ENCODE data around the gene SZRD1. TPM values are rescaled to one million over a fixed set of nuclear protein-coding genes. Genes with fewer than 3 reads are reported as not detected.

SZRD1 gene
- total and polyA plus RNA-seq, 2 of the 8 experiments (the other 6 are each of a cell fraction or from before 2014, with no cell fraction given) = 97.8 to 108 TPM

DNA sequence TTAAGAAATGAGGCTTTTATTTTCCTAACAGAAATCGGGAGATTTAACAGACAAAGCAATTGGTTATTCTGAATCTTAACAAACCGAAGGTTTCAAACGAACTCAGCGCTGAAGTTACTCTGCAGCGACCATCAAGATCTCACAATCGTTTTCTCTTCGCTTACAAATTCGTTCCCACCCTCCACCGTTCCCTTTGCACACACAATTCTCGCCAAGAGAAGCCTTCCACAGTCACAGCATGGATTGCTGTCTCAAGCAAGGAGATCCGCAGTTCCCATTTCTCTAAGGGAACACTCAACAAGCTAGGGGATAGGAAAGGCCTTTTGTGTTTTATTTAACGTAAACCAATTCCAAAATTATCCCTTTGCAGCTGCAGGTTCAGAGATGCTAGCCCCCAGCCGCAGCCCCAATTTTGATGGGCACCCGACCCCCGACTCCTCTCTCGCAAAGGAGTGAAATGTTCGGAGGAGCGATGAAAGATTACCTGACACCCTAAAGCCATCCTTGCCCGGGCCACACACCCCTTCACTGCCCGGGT, 15.5 kb upstream of the SZRD1 start:
- Histone ChIP-seq H3K79me2 (ENCODE audit: control insufficient read depth in 1 of 2, insufficient read depth in 2 of 2, low read length in 2 of 2) (peaks cover 4 to 48% of the 10 kb centered on the region in 2 experiments; a peak in 3 of 4 replicates), H3K4me1 (replicated peaks in 1 of 4; ENCODE audit: control insufficient read depth in 3 of 4, insufficient read depth in 4 of 4, low read length in 3 of 4) (peaks cover 2 to 4% (median 3%) of the 10 kb centered on the region in 4 experiments; a peak in 3 of 7 replicates), H3K4ac (replicated peaks; ENCODE audit: insufficient read length, low read depth, low read length) (peak overlapping the region; percentile 49), H2BK12ac (ENCODE audit: low read depth, low read length) (peak overlapping the region; percentile 50; the same call in 1 of the 2 replicates), H3K56ac (replicated peaks; ENCODE audit: insufficient read length, low read depth, low read length) (no peak overlapping the region), H4K5ac (ENCODE audit: insufficient read length, low read depth, low read length) (peak overlapping the region; percentile 97), H3K14ac (ENCODE audit: insufficient read length) (no peak overlapping the region), H2BK5ac (ENCODE audit: low read depth, low read length) (peak overlapping the region; percentile 85; the same call in 1 of the 2 replicates), H3K27ac (ENCODE audit: low read depth, low read length) (peak overlapping the region; percentile 79; the same call in 1 of the 2 replicates), H3K18ac (ENCODE audit: extremely low read depth, low read length) (peak overlapping the region; percentile 87), H4K8ac (ENCODE audit: extremely low read depth, insufficient read depth, low read length) (no peak overlapping the region), H2BK15ac (ENCODE audit: low read length) (no peak overlapping the region), H3K9ac (replicated peaks in 1 of 4; ENCODE audit: extremely low read depth in 1 of 4, low read depth in 3 of 4, low read length in 3 of 4) (peak overlapping the region; percentile 81 to 94 (median 86)), H2BK120ac (replicated peaks; ENCODE audit: low read depth, low read length) (no peak overlapping the region), H4K91ac (replicated peaks; ENCODE audit: insufficient read length, low read length) (peak overlapping the region; percentile 36), H3K4me3 (ENCODE audit: extremely low read depth in 1 of 4, insufficient read depth in 2 of 4, low read depth in 3 of 4, low read length in 4 of 4) (peak overlapping the region; percentile 74 to 92 (median 82)), H4K20me1 (replicated peaks in 1 of 2; ENCODE audit: control insufficient read depth in 1 of 2, insufficient read depth in 2 of 2, low read length in 2 of 2) (peaks cover 0 to 2% of the 10 kb centered on the region in 2 experiments), H3K23ac (ENCODE audit: insufficient read length) (no peak overlapping the region), H2BK20ac (ENCODE audit: low read length) (no peak overlapping the region), H2AK5ac (ENCODE audit: low read depth, low read length) (no peak overlapping the region), H3K23me2 (ENCODE audit: low read depth, low read length) (peaks cover 6% of the 10 kb centered on the region), H2AFZ (ENCODE audit: low read length) (0 out of 2 replicates have a peak overlapping the region, but pooled peaks have one; percentile 28), H3K27me3 (replicated peaks in 1 of 4; ENCODE audit: control insufficient read depth in 3 of 4, extremely low read depth in 1 of 4, insufficient read depth in 3 of 4, low read length in 3 of 4) (no peaks in the 10 kb centered on the region; a peak in 1 of 7 replicates), H3K36me3 (ENCODE audit: control insufficient read depth in 2 of 4, insufficient read depth in 4 of 4, low read length in 3 of 4) (no peaks in the 10 kb centered on the region), H3K4me2 (ENCODE audit: insufficient read depth in 1 of 2, low read depth in 2 of 2, low read length in 2 of 2) (peak overlapping the region; percentile 87 to 99), H3K79me1 (ENCODE audit: low read depth, low read length) (peaks cover 2% of the 10 kb centered on the region), H3K9me3 (ENCODE audit: insufficient read depth in 2 of 2, low read depth in 1 of 2, low read length in 1 of 2) (no peaks in the 10 kb centered on the region)
- FAIRE-seq (no peak), DNase-seq (ENCODE audit: low read depth in 1 of 2, low spot score in 2 of 2) (no peak)
- POLR2A ChIA-PET (ENCODE audit: partially characterized antibody) = interaction anchor here (0.6 to 5.4 kb wide), 15 partner anchors 8 to 187 kb away, joined by 3 to 32 read pairs (median 4); partner anchors contain the start of gene SZRD1
- CTCF ChIA-PET (ENCODE audit: partially characterized antibody) = interaction anchor here (0.9 to 4.2 kb wide), 5 partner anchors 13 to 269 kb away, joined by 3 to 44 read pairs (median 5); no protein-coding TSS in a partner anchor
- WGBS, 2 experiments (ENCODE audit: extremely low coverage in 1 of 2, insufficient coverage in 1 of 2, insufficient read length in 1 of 2, insufficient replicate concordance in 2 of 2, low coverage in 1 of 2, low lambda C conversion rate in 2 of 2, missing lambda C conversion rate in 1 of 2) = 3% methylated on average over 20 of the region's 20 CpGs; no CpG with 5 or more reads in 1 of the 2 experiments
- TF ChIP-seq SIN3A (conservative IDR thresholded peaks at IDR 0.05 in 1 of 2, IDR thresholded peaks at IDR 0.05 in 1 of 2; ENCODE audit: low read depth in 1 of 2, low read length in 2 of 2) (no peak; a peak in 1 of 4 replicates), RNF2 (IDR thresholded peaks at IDR 0.05; ENCODE audit: borderline replicate concordance, low read depth, low read length, missing control alignments, poor library complexity, severe bottlenecking) (no peak), CBX5 (IDR thresholded peaks at IDR 0.05; ENCODE audit: low read depth, low read length) (no peak), EP300 (IDR thresholded peaks at IDR 0.05; ENCODE audit: borderline replicate concordance in 1 of 2, low read depth in 2 of 2, low read length in 2 of 2) (no peak), SAP30 (IDR thresholded peaks at IDR 0.05; ENCODE audit: insufficient read depth, insufficient replicate concordance, low read length) (peak; percentile 68), TBP (IDR thresholded peaks at IDR 0.05; ENCODE audit: low read depth, low read length) (no peak)
- TF ChIP-seq, protein P1, sequence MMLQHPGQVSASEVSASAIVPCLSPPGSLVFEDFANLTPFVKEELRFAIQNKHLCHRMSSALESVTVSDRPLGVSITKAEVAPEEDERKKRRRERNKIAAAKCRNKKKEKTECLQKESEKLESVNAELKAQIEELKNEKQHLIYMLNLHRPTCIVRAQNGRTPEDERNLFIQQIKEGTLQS (IDR thresholded peaks at IDR 0.05; ENCODE audit: insufficient read depth, low read depth, low read length) = no peak

Measured in H1 (cell line).